Hematopoietic multipotent progenitor cell treated with erythropoietin and hydrocortisone succinate and interleukin-3 and kit ligand, for 8 days (in vitro differentiated cells): ENCODE measurements around the gene DEAF1.

ENCODE experiments used
- DNase-seq: peaks from one replicate; pipeline ENCODE4 v3.0.0-alpha.2; 2015

DEAF1 gene

GRCh38 chr11:608791-609251 lies 86.2 kb downstream of the DEAF1 start:
- no peak for DNase-seq

GRCh38 chr11:607971-608659 lies 86.9 kb downstream of the DEAF1 start:
- no peak for DNase-seq

GRCh38 chr11:607020-607780 lies 87.8 kb downstream of the DEAF1 start:
- DNase-seq: no peak

- peak; percentile 56 for DNase-seq
Measured at GRCh38 chr11:606245-606644, 88.8 kb downstream of the DEAF1 start.

GRCh38 chr11:605286-606129 lies 89.5 kb downstream of the DEAF1 start:
- no peak for DNase-seq

GRCh38 chr11:603154-603553 lies 91.9 kb downstream of the DEAF1 start:
- DNase-seq: no peak

- no peak for DNase-seq
Measured at GRCh38 chr11:601573-602245, 93.3 kb downstream of the DEAF1 start.

- DNase-seq: no peak
Measured at GRCh38 chr11:598005-598680, 96.9 kb downstream of the DEAF1 start.

GRCh38 chr11:597166-597725 lies 97.8 kb downstream of the DEAF1 start:
- DNase-seq: no peak

- no peak for DNase-seq
Measured at GRCh38 chr11:596374-596773, 98.6 kb downstream of the DEAF1 start.

GRCh38 chr11:595400-595799 lies 99.6 kb downstream of the DEAF1 start:
- no peak for DNase-seq
